Adrenal gland (tissue), 12 donors: ENCODE data around the gene COL23A1. TPM values are rescaled to one million over a fixed set of nuclear protein-coding genes. Genes with fewer than 3 reads are reported as not detected.
"Not testable (repeated sequence)": the region's sequence is repeated elsewhere in the genome, so short reads cannot be mapped to it uniquely, and the experiment has no call there.

Experiments used
- DNase-seq, 7 donors: peaks; one replicate each; pipeline ENCODE4 v3.0.0-alpha.2; 2019 to 2020
- H3K27ac ChIP-seq, 5 donors: fragments of 200-600 bp; sonication (generic) in 4 of 5; 1 replicate in 3 of 5; 2 replicates in 2 of 5; pipeline versions ENCODE4 v1.5.1 to v1.8.0; 2016 to 2020; ENCODE audit warnings: mild to moderate bottlenecking in 1 of 5
- H3K27me3 ChIP-seq: fragments of 200-600 bp; 2 replicates; pipeline ENCODE4 v1.8.0; 2021
- H3K36me3 ChIP-seq, 2 donors: fragments of 200-600 bp; replicated peaks in 1 of 2; 1 replicate in 1 of 2; 2 replicates in 1 of 2; pipeline versions ENCODE4 v1.5.1 to v1.8.0; 2018 to 2022
- H3K4me1 ChIP-seq, 2 donors: fragments of 200-600 bp; replicated peaks in 1 of 2; 1 replicate in 1 of 2; 2 replicates in 1 of 2; pipeline versions ENCODE4 v1.5.1 to v1.8.0; 2018 to 2021
- H3K4me3 ChIP-seq, 4 donors: fragments of 200-600 bp; sonication (generic) in 3 of 4; one replicate each; pipeline ENCODE4 v1.5.1; 2016 to 2018
- H3K9me3 ChIP-seq, 3 donors: fragments of 200-600 bp; sonication (generic) in 1 of 3; replicated peaks in 1 of 3; 1 replicate in 2 of 3; 2 replicates in 1 of 3; pipeline versions ENCODE4 v1.5.1 to v1.8.0; 2016 to 2021
- CTCF ChIP-seq, 6 experiments: fragments of 450-650 bp in 4 of 6; fragments of 200-600 bp in 2 of 6; sonication (generic) in 1 of 6; IDR thresholded peaks; 1 replicate in 5 of 6; 2 replicates in 1 of 6; pipeline versions ENCODE4 v1.5.1 to v1.8.0; 2016 to 2021; ENCODE audit warnings: antibody characterized with exemption in 6 of 6, mild to moderate bottlenecking in 2 of 6, moderate library complexity in 1 of 6
- POLR2A ChIP-seq, 2 donors: fragments of 450-650 bp; IDR thresholded peaks; one replicate each; pipeline ENCODE4 v1.6.1; 2017; ENCODE audit warnings: antibody characterized with exemption in 2 of 2, mild to moderate bottlenecking in 2 of 2, moderate library complexity in 1 of 2
- WGBS, 4 donors: extraction: QIAGEN DNeasy Blood & Tissue Kit in 2 of 4; methylation state at CpG; one replicate each; pipeline versions ENCODE4 v1.1.5 to v1.1.7; 2013 to 2017; 5-methylcytosine and 5-hydroxymethylcytosine counted together
- intact Hi-C, 2 donors: fragments of 100-400 bp; cut with DNase I; formaldehyde crosslinking; loops; one replicate each; pipeline versions ENCODE4 v1.14.1 to v1.15.0; 2022 to 2023
- polyA plus RNA-seq, 3 donors: library from polyadenylated mRNA; stranded (reverse); fragments of 200-250 nt in 2 of 3; fragments of 350-450 nt in 1 of 3; fragmentation: Illumina TruSeq in 1 of 3; extraction: RNeasy Lipid Tissue Mini Kit (QIAGEN cat#74804) in 1 of 3; gene quantifications; one replicate each; pipeline ENCODE4 v1.2.3, GENCODE V29; 2013 to 2014
- total RNA-seq, 9 donors: library from RNA; depleted of rRNA in 4 of 9; stranded (reverse); fragments of >200 nt in 4 of 9; fragments of 120-200 nt in 1 of 9; fragmentation: NEBNext Ultra II Directional in 1 of 9; extraction: Animal tissue kit (Norgen Biotek cat#: 25700) in 1 of 9; gene quantifications; one replicate each; pipeline versions ENCODE4 v1.1.0 to v1.2.4, GENCODE V29; 2013 to 2023
- donor health status: healthy with polysubstance abuse.
- donor health status: Bipolar disorder and iron deficiency.
- donor health status: DM: yes; HTN: yes; CAD: no.
- donor health status: DM: no; HTN: no; CAD: no.
- donor health status: DM: no; HTN: no; CAD: no.
- donor health status: DM: yes; HTN: yes; CAD: no.

The COL23A1 gene
- total and polyA plus RNA-seq, 12 donors, result 0.09 to 4.4 (median 0.88) TPM

- no peaks in the 10 kb centered on the region for H3K4me1 ChIP-seq
- no peaks in the 10 kb centered on the region for H3K27me3 ChIP-seq
- 80 to 86% (median 82%) methylated on average over 10 to 16 of the region's 16 CpGs for WGBS, 4 donors
- no peak overlapping the region for H3K27ac ChIP-seq
- H3K4me3 ChIP-seq, result no peak overlapping the region
- no peak for DNase-seq
- TF ChIP-seq CTCF (IDR thresholded peaks at IDR 0.05), result no peak
- TF ChIP-seq POLR2A (IDR thresholded peaks at IDR 0.05), result no peak
- H3K9me3 ChIP-seq, result no peaks in the 10 kb centered on the region
- no peaks in the 10 kb centered on the region for H3K36me3 ChIP-seq
- intact Hi-C loops, result no loop called here
Measured at GRCh38 chr5:178373711-178374110, 216.5 kb downstream of the COL23A1 start.

- no peak for DNase-seq
- WGBS, 4 donors, result 50 to 63% (median 60%) methylated on average over 17 of the region's 17 CpGs
- H3K27me3 ChIP-seq, result no peaks in the 10 kb centered on the region
- H3K4me3 ChIP-seq, result peak overlapping the region in 1 of 4 donors; percentile 6
- TF ChIP-seq POLR2A (IDR thresholded peaks at IDR 0.05) (no peak), CTCF (IDR thresholded peaks at IDR 0.05) (no peak)
- H3K36me3 ChIP-seq, result no peaks in the 10 kb centered on the region
- H3K4me1 ChIP-seq, result no peaks in the 10 kb centered on the region
- H3K9me3 ChIP-seq, result no peaks in the 10 kb centered on the region
- H3K27ac ChIP-seq, result peak overlapping the region in 2 of 5 donors; percentile 30 to 34
- intact Hi-C loops, result no loop called here
Measured at GRCh38 chr5:178372142-178372571, 218.0 kb downstream of the COL23A1 start.

GRCh38 chr5:178371362-178372111 lies 218.7 kb downstream of the COL23A1 start:
- WGBS, 4 donors, result 50 to 61% (median 55%) methylated on average over 13 to 24 of the region's 24 CpGs
- no peaks in the 10 kb centered on the region for H3K4me1 ChIP-seq
- no peaks in the 10 kb centered on the region for H3K27me3 ChIP-seq
- H3K27ac ChIP-seq, result peak overlapping the region in 2 of 5 donors; percentile 18 to 30
- no peak overlapping the region for H3K4me3 ChIP-seq
- H3K9me3 ChIP-seq, result no peaks in the 10 kb centered on the region
- TF ChIP-seq CTCF (IDR thresholded peaks at IDR 0.05) (no peak), POLR2A (IDR thresholded peaks at IDR 0.05) (no peak)
- DNase-seq, result no peak
- H3K36me3 ChIP-seq, result no peaks in the 10 kb centered on the region
- intact Hi-C loops, result no loop called here

- TF ChIP-seq CTCF (IDR thresholded peaks at IDR 0.05) (no peak), POLR2A (IDR thresholded peaks at IDR 0.05) (no peak)
- Histone ChIP-seq H3K36me3 (no peaks in the 10 kb centered on the region), H3K4me1 (no peaks in the 10 kb centered on the region), H3K9me3 (no peaks in the 10 kb centered on the region), H3K4me3 (no peak overlapping the region), H3K27ac (no peak overlapping the region), H3K27me3 (no peaks in the 10 kb centered on the region)
- intact Hi-C loops, result no loop called here
- no peak for DNase-seq
- WGBS, 4 donors, result 77 to 86% (median 84%) methylated on average over 4 of the region's 4 CpGs
Measured at GRCh38 chr5:178370102-178370501, 220.1 kb downstream of the COL23A1 start.

GRCh38 chr5:178369469-178369868 lies 220.7 kb downstream of the COL23A1 start:
- 87 to 96% (median 90%) methylated on average over 3 of the region's 3 CpGs for WGBS, 4 donors
- DNase-seq, H3K27me3 ChIP-seq, H3K4me1 ChIP-seq, H3K9me3 ChIP-seq, intact Hi-C loops, H3K27ac ChIP-seq, H3K4me3 ChIP-seq, H3K36me3 ChIP-seq: not testable (repeated sequence)
